ENCODE data around the gene METTL16. TPM values are rescaled to one million over a fixed set of nuclear protein-coding genes. Genes with fewer than 3 reads are reported as not detected.

The METTL16 gene
- polyA plus RNA-seq, 4 donors = 10.7 to 25.2 (median 12.9) TPM

DNA sequence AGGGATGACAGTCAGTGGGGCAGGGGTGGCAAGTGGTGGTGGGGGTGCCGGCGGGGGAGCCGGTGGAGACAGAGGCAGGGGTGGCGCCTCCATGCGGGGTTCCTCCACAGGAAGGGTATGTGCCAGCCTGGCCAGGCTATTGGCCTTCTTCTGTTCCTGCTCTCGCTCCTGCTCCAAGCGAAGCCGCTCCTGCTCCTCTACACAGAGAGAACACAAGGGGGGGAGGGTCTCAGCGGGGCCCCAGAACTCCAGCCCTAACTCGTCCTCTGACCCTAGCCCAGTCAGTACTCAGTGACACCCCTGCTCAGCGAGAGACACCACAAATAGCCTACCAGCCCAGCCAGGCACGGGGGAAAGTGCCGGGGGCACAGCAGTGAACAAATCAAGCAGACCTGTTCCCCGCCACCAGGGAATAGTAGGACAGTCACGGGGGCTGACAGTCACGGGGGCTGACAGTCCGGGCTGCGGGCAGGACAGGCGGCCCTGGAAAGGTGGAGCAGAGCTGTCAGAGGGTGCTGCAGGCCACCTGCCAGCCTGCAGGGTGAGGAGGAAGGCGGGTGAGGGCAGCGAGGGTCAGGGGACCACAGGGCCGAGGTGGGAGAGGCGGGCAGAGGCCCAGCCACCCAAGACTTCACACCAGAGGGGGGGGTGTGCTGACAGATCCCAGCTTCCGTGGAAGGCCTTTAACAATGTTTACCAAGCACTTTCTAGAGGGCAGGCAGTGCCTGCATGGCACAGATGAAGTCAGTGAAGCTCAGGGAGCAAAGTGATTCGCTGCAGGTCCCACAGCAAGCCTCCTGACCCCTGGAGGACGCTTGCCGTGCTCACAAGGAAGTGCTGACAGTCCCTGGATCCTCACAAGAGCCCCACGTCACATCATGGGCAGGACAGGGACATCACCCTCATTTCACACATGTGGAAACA is 116.2 kb downstream of the METTL16 start:
- H3K27ac ChIP-seq (ENCODE audit: low read depth in 1 of 3, low read length in 2 of 3) = peak overlapping the region; percentile 83 to 100 (median 96)
- peaks cover 2 to 42% (median 2%) of the 10 kb centered on the region in 3 donors for H3K36me3 ChIP-seq (ENCODE audit: control insufficient read depth in 3 of 3, insufficient read depth in 2 of 3, low read depth in 1 of 3, low read length in 3 of 3)
- WGBS, 3 donors = 77 to 78% (median 78%) methylated on average over 22 to 28 of the region's 28 CpGs
- DNase-seq (peak; percentile 33 to 62), FAIRE-seq (no peak)
- peaks cover 18 to 65% (median 37%) of the 10 kb centered on the region in 3 donors for H3K4me1 ChIP-seq (ENCODE audit: control insufficient read depth in 3 of 3, insufficient read depth in 2 of 3, low read depth in 1 of 3, low read length in 2 of 3)
- no peaks in the 10 kb centered on the region for H3K9me3 ChIP-seq (ENCODE audit: control insufficient read depth in 2 of 2, insufficient read depth in 1 of 2, low read depth in 1 of 2, low read length in 1 of 2)
- no peaks in the 10 kb centered on the region for H3K27me3 ChIP-seq (ENCODE audit: control insufficient read depth in 3 of 3, insufficient read depth in 3 of 3, low read length in 3 of 3)
- no peak overlapping the region for H3K4me3 ChIP-seq (ENCODE audit: low read depth in 1 of 3, low read length in 3 of 3)

GRCh38 chr17:2394775-2395201 is 116.9 kb downstream of the METTL16 start:
- Histone ChIP-seq H3K27me3 (ENCODE audit: control insufficient read depth in 3 of 3, insufficient read depth in 3 of 3, low read length in 3 of 3) (no peaks in the 10 kb centered on the region), H3K36me3 (ENCODE audit: control insufficient read depth in 3 of 3, insufficient read depth in 2 of 3, low read depth in 1 of 3, low read length in 3 of 3) (peaks cover 2 to 49% (median 2%) of the 10 kb centered on the region in 3 donors), H3K4me3 (ENCODE audit: low read depth in 1 of 3, low read length in 3 of 3) (no peak overlapping the region), H3K27ac (ENCODE audit: low read depth in 1 of 3, low read length in 2 of 3) (peak overlapping the region in 1 of 3 donors; percentile 84), H3K4me1 (ENCODE audit: control insufficient read depth in 3 of 3, insufficient read depth in 2 of 3, low read depth in 1 of 3, low read length in 2 of 3) (peaks cover 18 to 69% (median 37%) of the 10 kb centered on the region in 3 donors), H3K9me3 (ENCODE audit: control insufficient read depth in 2 of 2, insufficient read depth in 1 of 2, low read depth in 1 of 2, low read length in 1 of 2) (no peaks in the 10 kb centered on the region)
- DNase-seq (no peak), FAIRE-seq (no peak)
- WGBS, 3 donors = 89 to 90% (median 90%) methylated on average over 14 to 16 of the region's 16 CpGs

DNA sequence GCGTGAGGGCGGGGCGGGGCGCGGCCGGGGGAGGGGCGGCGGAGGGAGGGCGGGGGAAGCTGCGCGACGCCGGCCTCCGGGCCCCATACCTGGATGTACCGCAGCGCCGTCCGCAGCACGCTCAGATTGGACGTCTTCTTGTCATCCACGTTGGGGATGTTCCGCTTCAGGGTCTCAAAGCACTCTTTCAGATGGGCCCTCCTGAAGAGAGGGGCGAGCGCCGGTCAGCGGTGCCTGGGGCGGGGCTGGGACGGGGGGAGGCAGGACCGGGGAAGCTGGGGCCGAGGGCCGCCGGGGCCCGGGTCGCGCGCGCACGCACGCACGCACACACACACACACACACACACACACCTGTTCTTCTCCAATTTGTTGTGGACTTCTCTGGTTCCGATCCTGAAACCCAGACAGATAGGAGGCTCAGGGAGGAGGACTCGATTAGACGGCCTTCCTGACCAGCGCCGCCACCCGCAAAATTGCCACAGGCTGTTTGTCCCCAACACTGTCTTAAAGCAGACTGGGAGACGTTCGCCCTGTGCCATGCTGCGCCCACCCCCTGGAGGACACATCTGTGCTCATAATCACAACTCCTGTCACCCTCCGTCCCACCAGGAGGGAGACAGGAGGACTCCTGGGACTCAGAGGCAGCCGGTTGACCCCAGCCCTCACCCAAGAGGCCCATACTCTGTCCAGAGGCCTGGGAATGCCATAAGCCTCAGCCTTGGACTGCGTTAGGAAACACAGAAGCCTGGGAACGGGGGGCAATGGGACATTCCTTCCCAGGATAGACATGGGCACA is 117.5 kb downstream of the METTL16 start:
- no peaks in the 10 kb centered on the region for H3K9me3 ChIP-seq (ENCODE audit: control insufficient read depth in 2 of 2, insufficient read depth in 1 of 2, low read depth in 1 of 2, low read length in 1 of 2)

GRCh38 chr17:2393174-2393953 is 118.3 kb downstream of the METTL16 start:
- Histone ChIP-seq H3K36me3 (ENCODE audit: control insufficient read depth in 3 of 3, insufficient read depth in 2 of 3, low read depth in 1 of 3, low read length in 3 of 3) (peaks cover 2 to 63% (median 2%) of the 10 kb centered on the region in 3 donors), H3K4me1 (ENCODE audit: control insufficient read depth in 3 of 3, insufficient read depth in 2 of 3, low read depth in 1 of 3, low read length in 2 of 3) (peaks cover 18 to 62% (median 33%) of the 10 kb centered on the region in 3 donors), H3K9me3 (ENCODE audit: control insufficient read depth in 2 of 2, insufficient read depth in 1 of 2, low read depth in 1 of 2, low read length in 1 of 2) (no peaks in the 10 kb centered on the region), H3K4me3 (ENCODE audit: low read depth in 1 of 3, low read length in 3 of 3) (peak overlapping the region; percentile 70 to 96 (median 80)), H3K27ac (ENCODE audit: low read depth in 1 of 3, low read length in 2 of 3) (peak overlapping the region; percentile 96 to 100 (median 98)), H3K27me3 (ENCODE audit: control insufficient read depth in 3 of 3, insufficient read depth in 3 of 3, low read length in 3 of 3) (no peaks in the 10 kb centered on the region)
- 1% methylated on average over 64 to 99 of the region's 99 CpGs for WGBS, 3 donors
- FAIRE-seq (no peak), DNase-seq (peak; percentile 93 to 95)

More for the DNA sequence above, 117.5 kb downstream of the METTL16 start:
- FAIRE-seq (no peak), DNase-seq (no peak)
- Histone ChIP-seq H3K4me1 (ENCODE audit: control insufficient read depth in 3 of 3, insufficient read depth in 2 of 3, low read depth in 1 of 3, low read length in 2 of 3) (peaks cover 18 to 68% (median 37%) of the 10 kb centered on the region in 3 donors), H3K4me3 (ENCODE audit: low read depth in 1 of 3, low read length in 3 of 3) (peak overlapping the region in 2 of 3 donors; percentile 25 to 35), H3K27ac (ENCODE audit: low read depth in 1 of 3, low read length in 2 of 3) (peak overlapping the region; percentile 38 to 84 (median 64)), H3K27me3 (ENCODE audit: control insufficient read depth in 3 of 3, insufficient read depth in 3 of 3, low read length in 3 of 3) (no peaks in the 10 kb centered on the region), H3K36me3 (ENCODE audit: control insufficient read depth in 3 of 3, insufficient read depth in 2 of 3, low read depth in 1 of 3, low read length in 3 of 3) (peaks cover 2 to 55% (median 2%) of the 10 kb centered on the region in 3 donors)
- 20 to 48% (median 42%) methylated on average over 25 to 53 of the region's 53 CpGs for WGBS, 3 donors

GRCh38 chr17:2392252-2393173 is 119.2 kb downstream of the METTL16 start:
- no peaks in the 10 kb centered on the region for H3K27me3 ChIP-seq (ENCODE audit: control insufficient read depth in 3 of 3, insufficient read depth in 3 of 3, low read length in 3 of 3)
- peak overlapping the region; percentile 96 to 100 (median 98) for H3K27ac ChIP-seq (ENCODE audit: low read depth in 1 of 3, low read length in 2 of 3)
- FAIRE-seq (no peak), DNase-seq (peak; percentile 93 to 97)
- H3K4me1 ChIP-seq (ENCODE audit: control insufficient read depth in 3 of 3, insufficient read depth in 2 of 3, low read depth in 1 of 3, low read length in 2 of 3) = peaks cover 13 to 53% (median 28%) of the 10 kb centered on the region in 3 donors
- H3K4me3 ChIP-seq (ENCODE audit: low read depth in 1 of 3, low read length in 3 of 3) = peak overlapping the region; percentile 70 to 96 (median 80)
- 1 to 4% (median 3%) methylated on average over 51 to 82 of the region's 83 CpGs for whole genome bisulfite sequencing, 3 donors
- H3K36me3 ChIP-seq (ENCODE audit: control insufficient read depth in 3 of 3, insufficient read depth in 2 of 3, low read depth in 1 of 3, low read length in 3 of 3) = peaks cover 2 to 65% (median 3%) of the 10 kb centered on the region in 3 donors
- H3K9me3 ChIP-seq (ENCODE audit: control insufficient read depth in 2 of 2, insufficient read depth in 1 of 2, low read depth in 1 of 2, low read length in 1 of 2) = no peaks in the 10 kb centered on the region

GRCh38 chr17:2391597-2392251 is 120.0 kb downstream of the METTL16 start:
- Histone ChIP-seq H3K27me3 (ENCODE audit: control insufficient read depth in 3 of 3, insufficient read depth in 3 of 3, low read length in 3 of 3) (no peaks in the 10 kb centered on the region), H3K4me3 (ENCODE audit: low read depth in 1 of 3, low read length in 3 of 3) (peak overlapping the region in 1 of 3 donors; percentile 47), H3K36me3 (ENCODE audit: control insufficient read depth in 3 of 3, insufficient read depth in 2 of 3, low read depth in 1 of 3, low read length in 3 of 3) (peaks cover 2 to 72% (median 7%) of the 10 kb centered on the region in 3 donors), H3K4me1 (ENCODE audit: control insufficient read depth in 3 of 3, insufficient read depth in 2 of 3, low read depth in 1 of 3, low read length in 2 of 3) (peaks cover 13 to 47% (median 24%) of the 10 kb centered on the region in 3 donors), H3K27ac (ENCODE audit: low read depth in 1 of 3, low read length in 2 of 3) (peak overlapping the region; percentile 67 to 91 (median 90)), H3K9me3 (ENCODE audit: control insufficient read depth in 2 of 2, insufficient read depth in 1 of 2, low read depth in 1 of 2, low read length in 1 of 2) (no peaks in the 10 kb centered on the region)
- WGBS, 3 donors = 64 to 72% (median 68%) methylated on average over 18 of the region's 18 CpGs
- DNase-seq = no peak
- no peak for FAIRE-seq

All from small intestine (tissue), 7 donors.